ENCODE measurements around the gene KRTAP17-1.

DNA sequence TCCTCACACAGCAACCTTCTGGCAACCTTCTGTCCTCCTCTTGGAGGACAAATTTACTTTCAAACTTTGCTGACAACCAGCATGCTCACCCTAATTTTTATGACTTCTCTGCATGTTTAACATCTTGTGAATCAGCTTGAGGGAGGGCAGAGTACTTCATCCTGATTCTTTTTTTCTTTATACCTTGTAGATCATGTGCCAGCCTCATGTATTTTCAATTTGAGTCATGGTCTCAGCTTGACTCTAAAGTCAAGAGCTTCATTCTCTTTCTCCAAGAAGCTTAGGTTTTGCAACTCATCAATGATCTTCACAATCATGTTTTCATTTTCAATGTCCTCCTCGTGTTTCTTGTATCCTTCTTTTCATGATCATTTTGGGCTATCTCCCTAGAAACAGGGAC lies 43.7 kb downstream of the KRTAP17-1 start:
- TF ChIP-seq GATA2 (IDR thresholded peaks at IDR 0.05; ENCODE audit: low read depth, low read length) (no peak), GATA3 (IDR thresholded peaks at IDR 0.05; ENCODE audit: low read depth, low read length) (no peak)

Measured in SH-SY5Y (cell line).